Choroid plexus epithelial cell (primary cell): Measurements from ENCODE around the gene ZNF100.
"Not testable (repeated sequence)": the region's sequence is repeated elsewhere in the genome, so short reads cannot be mapped to it uniquely, and the experiment has no call there.

ENCODE experiments used
- DNase-seq: peaks from one replicate; pipeline ENCODE4 v3.0.0-alpha.2; 2010; ENCODE audit warnings: low read depth
- H3K4me3 ChIP-seq: 2 replicates; pipeline ENCODE4 v1.5.1; 2011; ENCODE audit warnings: low read depth, mild to moderate bottlenecking, control low read depth, low read length, moderate library complexity
- TF ChIP-seq, protein P1 (sequence below): conservative IDR thresholded peaks from 2 replicates; pipeline ENCODE4 v1.5.1; 2011; ENCODE audit warnings: low read depth, mild to moderate bottlenecking, control low read depth, inconsistent platforms, low read length, moderate library complexity

Gene ZNF100

DNA sequence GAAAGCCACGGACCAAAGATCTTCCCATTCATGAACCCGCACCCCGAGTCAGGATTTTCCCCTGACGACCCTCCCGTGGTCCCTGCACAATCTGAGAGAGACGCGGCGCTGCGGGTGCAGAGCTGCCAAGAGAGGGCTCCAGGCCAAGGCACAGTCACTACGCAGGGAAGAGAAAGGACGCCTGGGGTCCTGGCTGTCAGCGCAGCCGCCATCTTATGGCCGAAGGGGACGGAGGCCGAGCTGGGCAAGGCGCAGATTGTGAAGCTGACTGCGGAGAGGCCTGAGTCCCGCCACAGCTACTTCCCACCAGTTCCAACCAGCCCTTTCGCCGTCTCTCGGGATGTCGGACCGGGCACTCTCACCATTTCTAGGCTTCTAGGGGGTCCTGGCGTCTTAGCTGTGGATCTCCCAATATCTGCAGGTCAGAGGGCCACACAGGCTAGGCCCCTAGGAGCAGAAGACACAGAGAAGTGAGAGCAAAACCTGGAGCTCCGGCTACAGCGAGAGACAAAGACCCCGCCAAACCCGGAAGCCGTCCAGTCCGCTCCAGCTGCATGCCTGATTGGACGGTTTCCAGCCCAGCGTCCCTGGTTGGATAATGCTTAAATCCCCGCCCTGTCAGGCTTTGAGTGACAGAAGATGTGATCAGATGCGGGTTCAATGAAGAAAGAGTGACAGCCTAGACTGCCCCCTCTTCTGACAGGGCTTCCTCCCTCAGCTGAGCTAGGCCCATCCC, at the start of gene ZNF100:
Gene ZNF100, minus strand, starts transcription at position 515 of the 736 bp plus-strand sequence. Its CDS starts 150 bp downstream, at position 365.
- peak within 1 kb of the TSS; percentile 94 for H3K4me3 ChIP-seq
- TF ChIP-seq, protein P1, sequence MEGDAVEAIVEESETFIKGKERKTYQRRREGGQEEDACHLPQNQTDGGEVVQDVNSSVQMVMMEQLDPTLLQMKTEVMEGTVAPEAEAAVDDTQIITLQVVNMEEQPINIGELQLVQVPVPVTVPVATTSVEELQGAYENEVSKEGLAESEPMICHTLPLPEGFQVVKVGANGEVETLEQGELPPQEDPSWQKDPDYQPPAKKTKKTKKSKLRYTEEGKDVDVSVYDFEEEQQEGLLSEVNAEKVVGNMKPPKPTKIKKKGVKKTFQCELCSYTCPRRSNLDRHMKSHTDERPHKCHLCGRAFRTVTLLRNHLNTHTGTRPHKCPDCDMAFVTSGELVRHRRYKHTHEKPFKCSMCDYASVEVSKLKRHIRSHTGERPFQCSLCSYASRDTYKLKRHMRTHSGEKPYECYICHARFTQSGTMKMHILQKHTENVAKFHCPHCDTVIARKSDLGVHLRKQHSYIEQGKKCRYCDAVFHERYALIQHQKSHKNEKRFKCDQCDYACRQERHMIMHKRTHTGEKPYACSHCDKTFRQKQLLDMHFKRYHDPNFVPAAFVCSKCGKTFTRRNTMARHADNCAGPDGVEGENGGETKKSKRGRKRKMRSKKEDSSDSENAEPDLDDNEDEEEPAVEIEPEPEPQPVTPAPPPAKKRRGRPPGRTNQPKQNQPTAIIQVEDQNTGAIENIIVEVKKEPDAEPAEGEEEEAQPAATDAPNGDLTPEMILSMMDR: peak; percentile 1
- peak; percentile 95 for DNase-seq

- no peak for DNase-seq
- no peak overlapping the region for H3K4me3 ChIP-seq
- TF ChIP-seq, protein P1: no peak
Measured at GRCh38 chr19:21812448-21812847, 45.1 kb upstream of the ZNF100 start.

DNA sequence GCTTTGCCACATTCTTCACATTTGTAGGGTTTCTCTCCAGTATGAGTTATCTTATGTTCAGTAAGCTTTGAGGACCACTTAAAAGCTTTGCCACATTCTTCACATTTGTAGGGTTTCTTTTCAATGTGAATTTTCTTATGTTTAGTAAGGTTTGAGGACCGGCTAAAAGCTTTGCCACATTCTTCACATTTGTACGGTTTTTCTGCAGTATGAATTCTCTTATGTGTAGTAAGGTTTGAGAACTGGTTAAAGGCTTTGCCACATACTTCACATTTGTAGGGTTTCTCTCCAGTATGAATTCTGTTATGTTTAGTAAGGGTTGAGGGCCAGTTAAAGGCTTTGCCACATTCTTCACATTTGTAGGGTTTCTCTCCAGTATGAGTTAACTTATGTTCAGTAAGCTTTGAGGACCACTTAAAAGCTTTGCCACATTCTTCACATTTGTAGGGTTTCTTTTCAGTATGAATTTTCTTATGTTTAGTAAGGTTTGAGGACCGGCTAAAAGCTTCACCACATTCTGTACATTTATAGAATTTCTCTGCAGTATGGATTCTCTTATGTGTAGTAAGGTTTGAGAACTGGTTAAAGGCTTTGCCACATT, 41.1 kb upstream of the ZNF100 start:
- H3K4me3 ChIP-seq, DNase-seq: not testable (repeated sequence)

GRCh38 chr19:21789466-21790085, 22.2 kb upstream of the ZNF100 start:
- no peak for DNase-seq
- TF ChIP-seq, protein P1: no peak
- no peak overlapping the region for H3K4me3 ChIP-seq

DNA sequence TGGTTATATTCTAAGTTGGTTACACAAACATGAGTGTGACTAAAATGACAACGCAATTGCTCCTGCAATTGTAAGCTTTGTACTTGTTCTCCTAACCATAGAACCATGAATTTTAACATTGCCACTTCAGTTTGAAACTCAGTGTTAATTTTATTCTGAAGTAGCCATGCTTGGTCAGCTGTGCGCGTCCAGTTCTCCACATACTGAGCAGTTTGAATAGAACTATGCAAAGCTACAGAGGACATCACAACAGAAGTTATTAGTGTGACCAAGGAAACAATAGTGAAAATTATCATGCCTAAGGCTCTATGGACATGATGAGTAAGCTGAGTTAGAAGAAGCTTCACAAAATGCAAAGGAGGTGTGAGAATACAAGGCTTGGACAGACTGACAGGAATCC, 19.6 kb upstream of the ZNF100 start:
- no peak overlapping the region for H3K4me3 ChIP-seq
- no peak for DNase-seq
- TF ChIP-seq, protein P1: no peak

- not testable (repeated sequence) for DNase-seq, H3K4me3 ChIP-seq
Measured at GRCh38 chr19:21775792-21776191, 8.4 kb upstream of the ZNF100 start.

DNA sequence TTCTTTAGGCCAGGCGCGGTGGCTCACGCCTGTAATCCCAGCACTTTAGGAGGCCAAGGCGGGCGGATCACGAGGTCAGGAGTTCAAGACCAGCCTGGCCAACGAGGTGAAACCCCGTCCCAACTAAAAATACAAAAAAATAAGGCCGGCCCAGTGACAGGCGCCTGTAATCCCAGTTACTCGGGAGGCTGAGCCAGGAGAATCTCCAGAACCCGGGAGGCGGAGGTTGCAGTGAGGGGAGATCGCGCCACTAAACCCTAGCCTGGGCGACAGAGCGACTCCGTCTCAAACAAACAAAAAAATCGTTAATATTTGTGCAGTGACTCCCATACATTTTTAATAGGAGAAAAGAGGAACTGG, 694 bp downstream of the ZNF100 start:
- peak overlapping the region; percentile 94 for H3K4me3 ChIP-seq
- DNase-seq: not testable (repeated sequence)

DNA sequence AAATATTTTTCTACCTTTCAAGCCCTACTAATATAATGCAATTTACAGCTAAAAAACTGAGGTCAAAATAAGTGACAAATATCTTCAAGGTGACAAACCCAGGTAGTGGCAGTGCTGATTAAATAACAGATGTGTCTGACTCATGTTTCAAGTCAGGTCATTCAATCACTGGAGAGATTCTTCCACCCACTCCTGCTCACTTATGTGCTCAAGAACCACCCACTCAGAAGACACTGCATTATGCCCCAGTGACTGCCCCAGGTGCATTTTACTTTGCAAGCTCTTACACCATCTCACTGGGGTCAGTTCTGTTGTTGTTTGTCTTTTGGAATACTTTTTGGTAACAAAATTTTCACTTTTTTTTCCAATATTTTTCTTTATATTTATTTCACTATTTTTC, 2.2 kb downstream of the ZNF100 start:
- TF ChIP-seq, protein P1: no peak
- no peak for DNase-seq

DNA sequence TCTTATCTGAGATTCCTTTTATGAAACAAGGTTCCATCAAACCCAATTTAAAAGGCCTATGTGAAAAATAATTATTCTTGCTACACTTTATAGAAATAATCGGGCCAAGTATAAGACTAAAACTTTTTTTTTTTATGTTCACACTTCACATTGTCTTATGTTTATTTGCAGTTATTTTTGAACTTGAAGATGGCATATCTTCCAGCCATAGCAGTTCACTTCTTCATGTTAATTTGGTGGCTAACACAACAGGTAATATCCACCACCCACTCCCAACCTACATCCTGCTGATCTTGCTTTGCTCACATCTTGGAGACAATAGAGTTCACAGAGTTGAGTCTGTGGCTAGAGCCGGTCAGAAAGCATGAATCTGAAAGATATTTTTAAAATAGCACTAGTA, 5.8 kb downstream of the ZNF100 start:
- not testable (repeated sequence) for H3K4me3 ChIP-seq, DNase-seq

More for the DNA sequence above, 2.2 kb downstream of the ZNF100 start:
- H3K4me3 ChIP-seq: no peak overlapping the region
